ENCODE data around the gene SSR4.

DNA sequence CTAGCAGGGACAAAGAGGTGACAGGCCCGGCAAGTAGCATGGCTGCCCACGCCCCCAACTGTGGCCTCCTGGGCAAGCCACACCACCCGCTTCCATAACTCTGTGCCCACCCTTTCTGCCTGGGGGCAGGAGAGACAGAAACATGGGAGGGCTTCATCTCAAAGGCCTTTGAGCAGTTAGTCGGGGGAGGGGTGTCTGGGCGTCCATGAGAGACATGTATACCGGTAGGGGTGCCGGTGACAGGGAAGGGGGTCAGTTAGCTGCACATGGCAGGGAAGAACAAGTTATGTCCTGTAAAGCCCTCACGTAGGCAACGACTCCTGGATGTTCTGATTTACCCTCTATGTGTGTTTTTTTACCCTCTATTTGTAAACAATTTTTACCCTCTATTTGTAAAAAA lies 26.6 kb downstream of the SSR4 start:
- TF ChIP-seq EZH2 (optimal IDR thresholded peaks at IDR 0.05; ENCODE audit: low read depth, low read length), result no peak
- TF ChIP-seq, protein P1, sequence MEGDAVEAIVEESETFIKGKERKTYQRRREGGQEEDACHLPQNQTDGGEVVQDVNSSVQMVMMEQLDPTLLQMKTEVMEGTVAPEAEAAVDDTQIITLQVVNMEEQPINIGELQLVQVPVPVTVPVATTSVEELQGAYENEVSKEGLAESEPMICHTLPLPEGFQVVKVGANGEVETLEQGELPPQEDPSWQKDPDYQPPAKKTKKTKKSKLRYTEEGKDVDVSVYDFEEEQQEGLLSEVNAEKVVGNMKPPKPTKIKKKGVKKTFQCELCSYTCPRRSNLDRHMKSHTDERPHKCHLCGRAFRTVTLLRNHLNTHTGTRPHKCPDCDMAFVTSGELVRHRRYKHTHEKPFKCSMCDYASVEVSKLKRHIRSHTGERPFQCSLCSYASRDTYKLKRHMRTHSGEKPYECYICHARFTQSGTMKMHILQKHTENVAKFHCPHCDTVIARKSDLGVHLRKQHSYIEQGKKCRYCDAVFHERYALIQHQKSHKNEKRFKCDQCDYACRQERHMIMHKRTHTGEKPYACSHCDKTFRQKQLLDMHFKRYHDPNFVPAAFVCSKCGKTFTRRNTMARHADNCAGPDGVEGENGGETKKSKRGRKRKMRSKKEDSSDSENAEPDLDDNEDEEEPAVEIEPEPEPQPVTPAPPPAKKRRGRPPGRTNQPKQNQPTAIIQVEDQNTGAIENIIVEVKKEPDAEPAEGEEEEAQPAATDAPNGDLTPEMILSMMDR (IDR thresholded peaks at IDR 0.05; ENCODE audit: low read length), result no peak
